ENCODE results near the gene WDFY3.
A peak's percentile ranks its signal among the peaks of the same experiment; 100 is the strongest.
"Not testable (repeated sequence)": the region's sequence is repeated elsewhere in the genome, so short reads cannot be mapped to it uniquely, and the experiment has no call there.

WDFY3 gene

DNA sequence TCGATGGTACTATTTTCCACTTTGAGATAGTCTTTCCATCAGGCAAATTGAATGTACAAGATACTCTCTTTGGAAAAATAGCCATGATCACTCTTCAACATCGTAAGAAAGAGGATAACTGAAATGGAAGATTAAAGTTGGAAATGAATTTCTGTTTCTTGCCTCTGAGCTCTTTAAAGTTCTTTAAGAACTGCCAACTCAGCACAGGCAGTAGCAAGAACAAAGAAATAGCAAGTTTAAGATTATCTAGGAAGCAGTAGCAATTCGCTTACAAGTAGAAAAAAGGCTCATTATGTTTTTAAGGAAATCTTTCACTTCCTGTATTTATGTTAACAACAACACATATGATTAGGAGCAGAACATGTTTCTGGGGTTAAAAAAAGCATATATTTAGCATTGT, 255.9 kb downstream of the WDFY3 start:
- peak in 2 of 4 experiments; percentile 29 to 57 for DNase-seq

DNA sequence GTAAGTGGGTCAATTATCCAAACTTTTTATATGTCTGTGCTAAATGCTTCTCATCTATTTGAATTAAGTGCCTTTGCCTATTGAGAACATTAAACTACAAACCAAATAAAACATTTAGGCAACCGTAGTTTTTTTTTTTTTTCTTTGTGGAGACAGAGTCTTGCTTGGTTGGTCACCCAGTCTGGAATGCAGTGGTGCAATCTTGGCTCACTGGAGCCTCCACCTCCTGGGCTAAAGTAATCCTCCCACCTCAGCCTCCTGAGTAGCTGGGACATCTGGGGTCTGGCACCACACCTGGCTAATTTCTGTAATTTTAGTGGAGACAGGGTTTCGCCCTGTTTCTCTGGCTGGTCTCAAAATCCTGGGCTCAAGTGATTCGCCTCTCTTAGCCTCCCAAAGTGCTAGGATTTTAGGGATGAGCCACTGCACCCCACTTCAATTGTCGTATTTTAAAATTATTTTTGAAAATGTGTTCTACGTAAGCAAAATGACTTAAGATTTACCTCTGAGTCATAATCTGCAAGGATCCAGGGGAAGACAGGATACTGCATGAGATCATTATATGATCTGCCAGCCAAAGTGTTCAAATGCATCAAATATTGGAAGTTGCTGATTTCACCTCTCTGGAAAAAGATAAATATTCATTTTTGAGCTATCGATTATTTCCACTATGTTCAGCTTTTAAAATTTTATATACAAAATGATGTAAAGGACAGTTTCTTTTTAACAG, 257.9 kb downstream of the WDFY3 start:
- DNase-seq, result no peak

DNA sequence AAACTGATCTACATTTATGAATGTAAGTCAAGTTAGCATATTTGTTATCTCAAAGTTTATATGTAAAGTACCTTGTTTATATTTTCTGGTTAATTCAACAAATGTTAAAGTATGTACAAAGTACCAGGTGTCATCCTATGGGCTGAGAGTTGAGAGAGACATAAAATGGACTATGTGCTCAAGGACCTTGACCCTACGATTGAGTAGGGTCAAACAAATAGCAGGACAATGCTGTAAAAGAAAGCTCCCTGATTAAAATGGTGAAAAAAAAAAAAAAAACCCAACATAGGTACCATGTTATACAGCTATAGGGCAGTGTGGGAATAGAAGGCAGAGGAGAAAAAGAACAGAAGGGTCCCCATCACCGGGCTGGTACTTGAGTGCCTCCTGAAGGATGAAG, 260.2 kb downstream of the WDFY3 start:
- DNase-seq, result no peak

DNA sequence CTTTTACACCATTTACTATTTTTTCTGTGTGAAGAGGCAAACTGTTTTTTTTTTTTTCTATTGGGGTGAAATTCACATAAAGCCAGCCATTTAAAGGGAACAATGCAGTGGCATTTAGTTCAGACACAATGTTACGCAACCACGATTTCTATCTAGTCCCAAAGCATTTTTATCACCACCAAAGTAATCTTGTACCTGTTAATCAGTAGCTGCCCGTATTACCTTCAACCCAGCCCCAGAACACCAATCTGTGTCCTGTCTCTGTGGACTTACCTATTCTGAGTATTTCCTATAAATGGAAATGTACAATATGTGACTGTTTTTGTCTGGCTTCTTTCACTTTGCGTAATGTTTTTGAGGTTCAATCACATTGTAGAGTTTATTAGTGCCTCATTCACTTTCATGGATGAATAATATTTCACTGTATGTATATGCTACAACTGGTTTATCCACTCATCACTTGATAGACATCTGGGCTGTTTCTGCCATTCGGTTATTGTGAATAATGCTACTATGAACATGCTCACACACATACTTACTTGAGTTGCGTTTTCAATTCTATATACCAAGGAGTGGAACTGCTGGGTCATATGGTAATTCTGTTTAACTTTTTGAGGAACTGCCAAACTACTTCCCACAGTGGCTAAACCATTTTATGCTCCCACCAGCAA, 267.4 kb downstream of the WDFY3 start:
- DNase-seq, result peak in 2 of 4 experiments; percentile 31 to 32

DNA sequence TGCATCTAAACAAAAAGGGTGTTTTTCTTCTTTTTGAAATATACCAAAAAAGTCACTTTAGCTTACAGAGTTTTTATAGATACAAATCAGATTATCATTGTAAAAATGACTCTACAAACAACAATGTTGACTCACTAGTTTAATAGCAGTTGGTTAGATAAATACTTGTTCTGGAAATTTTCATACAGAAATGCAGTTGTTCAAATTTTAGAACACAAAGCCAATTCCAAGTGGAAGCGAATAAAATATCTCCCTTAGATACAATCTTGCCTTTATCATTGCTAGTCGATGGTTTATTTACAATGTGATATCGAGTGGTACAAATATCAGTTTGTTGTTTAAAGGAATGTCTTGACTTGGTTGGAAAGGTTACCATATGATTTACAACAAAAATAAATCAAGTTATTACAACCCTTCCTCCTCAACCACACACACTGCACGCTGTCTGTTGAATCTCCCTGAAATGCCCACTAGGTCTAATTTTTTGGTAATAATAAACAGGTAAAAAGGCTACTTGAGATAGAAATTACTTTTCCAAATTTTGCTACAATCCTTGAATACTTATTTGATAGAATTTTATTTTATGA, 268.8 kb downstream of the WDFY3 start:
- no peak for DNase-seq

DNA sequence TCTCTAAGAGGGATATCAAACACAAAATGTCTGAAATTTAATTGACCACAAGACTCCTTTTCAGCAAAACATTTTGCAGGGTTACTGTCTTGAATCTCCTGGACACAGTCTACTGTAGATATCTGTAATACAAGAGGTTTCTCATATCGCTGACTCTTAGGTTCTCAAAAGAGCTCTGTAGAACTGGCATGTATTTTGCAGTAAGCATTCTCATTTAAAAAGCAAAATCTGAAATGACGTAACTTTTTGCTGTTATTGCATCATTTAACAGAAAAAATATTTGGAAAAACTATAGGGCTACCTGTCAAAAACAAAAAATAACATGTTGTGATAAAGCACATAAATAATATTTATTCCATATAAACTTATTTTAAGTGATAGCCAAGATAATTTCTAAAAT, 269.3 kb downstream of the WDFY3 start:
- DNase-seq, result peak in 1 of 4 experiments; percentile 17

DNA sequence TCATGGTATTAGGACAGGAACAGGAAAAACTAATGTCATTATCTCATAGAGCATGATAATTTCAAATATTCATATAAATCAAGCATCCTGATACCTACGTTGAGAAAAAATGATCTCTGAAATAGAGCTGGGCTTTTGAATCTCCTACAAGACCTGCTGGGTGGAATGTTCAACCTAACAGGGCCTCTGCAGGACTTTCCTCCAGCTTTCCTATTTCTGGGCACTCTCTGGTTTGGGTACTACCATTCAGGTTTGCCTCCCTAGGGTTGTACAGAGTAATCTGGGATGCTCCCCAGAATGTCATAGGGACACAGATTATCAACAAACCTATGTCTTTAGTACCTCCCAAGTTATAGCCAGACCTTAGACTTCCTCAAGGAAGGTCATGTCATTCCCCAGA, 274.7 kb downstream of the WDFY3 start:
- DNase-seq, result no peak

DNA sequence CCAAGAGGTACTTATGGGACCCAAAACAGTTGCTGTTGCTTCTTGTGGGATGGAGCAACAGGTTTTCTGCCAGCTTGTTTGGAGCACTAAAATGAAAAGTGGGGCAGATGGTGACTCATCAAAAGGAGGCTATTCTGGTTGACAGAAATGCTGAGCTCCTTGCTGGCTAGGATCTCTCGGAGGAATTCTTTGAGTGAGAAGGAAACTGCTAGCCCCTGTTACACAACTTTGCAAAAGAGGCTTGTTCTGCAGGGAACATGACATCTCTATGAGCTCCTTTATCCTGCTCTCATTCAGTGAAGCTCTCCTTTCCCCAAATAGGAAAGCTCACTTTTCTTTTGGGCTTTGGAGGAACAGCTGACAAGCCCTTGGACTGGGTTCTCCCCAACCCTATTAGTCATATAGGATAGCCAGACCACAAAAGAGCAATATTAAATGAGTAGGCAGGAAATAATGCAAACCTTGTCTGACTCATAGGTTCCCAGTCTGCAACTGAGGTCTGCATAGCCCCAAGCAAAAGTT, 275.3 kb downstream of the WDFY3 start:
- peak; percentile 43 to 78 (median 60) for DNase-seq

DNA sequence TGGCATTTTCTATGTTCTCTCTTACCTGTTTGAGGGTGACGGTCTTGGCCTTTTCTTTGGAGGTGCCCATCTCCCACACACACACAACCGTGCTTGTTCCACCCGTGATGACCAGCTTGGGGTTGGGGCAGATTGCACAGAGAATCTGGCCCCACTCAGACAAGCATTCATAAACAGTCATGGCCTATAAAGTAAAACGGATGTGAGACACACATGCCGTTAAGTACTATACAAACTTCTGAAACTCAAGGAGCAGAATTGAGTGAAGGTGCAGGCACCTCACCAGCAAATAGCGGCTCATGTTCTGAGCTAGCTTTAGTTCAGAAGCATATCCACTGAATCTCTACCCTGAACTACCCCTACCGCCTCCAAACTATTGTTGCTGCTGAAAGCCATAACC, 276.0 kb downstream of the WDFY3 start:
- DNase-seq, result no peak

DNA sequence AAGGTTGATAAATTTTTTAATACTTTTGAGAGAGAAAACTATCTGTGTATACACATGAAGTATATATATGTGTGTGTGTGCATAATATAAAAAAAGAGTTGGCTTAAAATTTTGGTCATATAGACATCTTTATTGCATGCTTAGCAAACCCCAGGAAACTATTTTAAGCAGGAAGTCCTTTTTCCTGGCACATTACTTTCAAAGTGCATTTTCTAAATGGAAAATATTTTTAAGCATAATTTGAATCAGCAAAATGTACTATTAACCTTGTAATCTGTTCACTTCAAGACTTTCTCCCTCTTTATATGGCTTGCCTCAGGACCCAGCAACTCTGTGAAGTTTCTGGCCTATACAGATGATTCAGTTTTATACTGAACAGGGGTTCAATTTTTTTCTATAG, 277.3 kb downstream of the WDFY3 start:
- DNase-seq, result no peak

DNA sequence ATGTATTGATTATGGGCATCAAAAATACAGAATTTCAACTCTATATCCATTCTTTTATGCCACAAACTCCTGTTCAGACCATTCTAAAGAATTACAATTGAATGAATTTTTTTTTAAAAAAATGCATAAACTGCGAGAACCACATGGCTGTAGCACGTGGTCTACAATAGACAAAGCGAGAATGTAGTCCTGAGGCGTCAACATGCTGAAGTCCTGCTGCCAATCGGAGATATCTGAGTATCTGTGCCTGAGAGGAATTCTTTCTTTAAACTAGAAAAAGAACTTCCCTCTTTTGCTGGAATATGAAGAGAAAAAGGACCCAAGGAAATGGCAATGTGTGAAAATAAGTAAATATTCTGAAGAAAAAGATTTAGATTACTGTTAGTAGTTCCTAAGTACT, 277.9 kb downstream of the WDFY3 start:
- DNase-seq, result no peak

DNA sequence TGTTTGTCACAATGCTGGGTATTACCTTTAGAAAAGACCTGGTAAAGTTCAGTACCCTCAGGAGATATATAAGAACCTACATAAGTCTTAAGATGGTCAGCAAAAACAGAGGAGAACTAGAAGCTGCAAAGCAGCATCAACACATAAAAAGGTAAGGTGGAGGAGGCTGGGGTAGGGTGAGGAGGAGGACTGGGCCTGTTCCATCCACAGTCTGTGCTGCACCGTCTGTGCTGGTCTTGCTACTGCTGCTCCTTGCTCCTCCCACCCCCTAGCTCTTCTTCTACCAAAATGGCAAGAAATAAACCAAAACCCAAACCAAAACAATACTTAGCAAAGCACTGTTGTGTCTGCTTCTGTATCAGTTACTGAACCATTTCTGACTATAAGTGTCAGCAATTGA, 281.4 kb downstream of the WDFY3 start:
- DNase-seq, result no peak

DNA sequence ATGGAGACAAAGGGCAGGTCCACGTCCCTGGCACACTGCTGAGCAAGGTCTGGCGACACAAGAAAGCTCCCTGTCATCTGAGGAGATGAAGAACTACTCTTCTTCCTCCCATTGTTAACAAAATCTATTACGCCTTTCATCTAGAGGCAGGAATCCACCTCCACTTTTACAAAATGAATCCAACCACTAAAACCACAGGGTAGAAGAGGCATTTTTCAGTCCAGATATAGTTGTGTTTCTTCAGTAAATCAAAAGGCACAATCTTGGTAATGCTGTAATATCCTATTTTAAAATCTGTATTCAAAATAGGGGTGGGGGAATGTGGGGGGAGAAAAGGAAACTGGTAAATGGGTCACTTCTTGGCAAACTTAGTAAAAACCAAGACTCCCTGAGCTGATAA, 282.1 kb downstream of the WDFY3 start:
- DNase-seq, result no peak

DNA sequence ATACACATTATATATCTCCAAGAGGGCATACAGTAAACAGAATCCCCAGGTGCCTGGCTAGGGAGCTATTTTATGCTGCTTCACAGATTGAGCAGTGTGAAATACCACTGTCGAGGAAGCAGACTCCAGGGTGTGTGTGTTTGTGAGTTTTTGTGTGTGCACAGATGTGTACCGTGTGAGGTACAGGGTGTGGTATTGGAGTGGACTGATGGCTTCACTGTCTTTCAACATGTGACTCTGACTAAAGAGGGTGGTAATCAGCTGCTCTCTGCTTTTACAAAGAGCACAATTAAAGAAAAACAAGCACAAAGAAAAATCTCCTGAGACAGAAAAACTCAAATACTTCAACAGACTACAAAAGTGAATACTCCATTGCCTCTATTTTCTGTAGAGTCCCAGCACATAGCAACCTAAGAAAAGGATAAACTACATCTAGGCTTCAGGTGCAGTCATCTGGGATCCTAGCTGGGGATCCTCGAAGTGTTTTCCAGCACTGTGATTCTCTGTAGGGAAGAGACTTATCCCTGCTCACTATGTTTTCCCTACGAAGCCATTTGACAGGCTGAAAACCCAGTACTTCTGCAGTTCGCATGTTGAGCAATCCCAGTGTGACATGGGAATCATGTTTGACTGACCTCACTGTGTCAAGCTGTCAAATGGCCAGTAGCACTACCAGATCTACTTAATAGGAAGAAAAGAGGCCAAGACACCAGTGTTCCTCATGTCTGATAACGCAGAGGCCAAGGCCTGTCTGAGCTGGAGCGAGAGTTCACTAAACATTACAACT, 283.2 kb downstream of the WDFY3 start:
- peak; percentile 75 to 86 (median 82) for DNase-seq

DNA sequence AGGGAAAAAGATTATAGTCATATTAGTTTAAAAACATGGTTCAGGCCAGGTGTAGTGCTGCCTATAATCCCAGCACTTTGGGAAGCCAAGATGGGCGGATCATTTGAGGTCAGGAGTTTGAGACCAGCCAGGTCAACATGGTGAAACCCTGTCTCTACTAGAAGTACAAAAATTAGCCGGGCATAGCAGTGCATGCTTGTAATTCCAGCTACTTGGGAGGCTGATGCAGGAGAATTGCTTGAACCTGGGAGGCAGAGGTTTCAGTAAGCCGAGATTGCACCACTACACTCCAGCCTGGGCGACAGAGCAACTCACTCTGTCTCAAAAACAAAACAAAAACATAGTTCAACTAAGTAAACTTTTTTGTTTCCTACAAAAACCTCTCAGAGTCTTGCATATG, 283.8 kb downstream of the WDFY3 start:
- DNase-seq, result not testable (repeated sequence)

DNA sequence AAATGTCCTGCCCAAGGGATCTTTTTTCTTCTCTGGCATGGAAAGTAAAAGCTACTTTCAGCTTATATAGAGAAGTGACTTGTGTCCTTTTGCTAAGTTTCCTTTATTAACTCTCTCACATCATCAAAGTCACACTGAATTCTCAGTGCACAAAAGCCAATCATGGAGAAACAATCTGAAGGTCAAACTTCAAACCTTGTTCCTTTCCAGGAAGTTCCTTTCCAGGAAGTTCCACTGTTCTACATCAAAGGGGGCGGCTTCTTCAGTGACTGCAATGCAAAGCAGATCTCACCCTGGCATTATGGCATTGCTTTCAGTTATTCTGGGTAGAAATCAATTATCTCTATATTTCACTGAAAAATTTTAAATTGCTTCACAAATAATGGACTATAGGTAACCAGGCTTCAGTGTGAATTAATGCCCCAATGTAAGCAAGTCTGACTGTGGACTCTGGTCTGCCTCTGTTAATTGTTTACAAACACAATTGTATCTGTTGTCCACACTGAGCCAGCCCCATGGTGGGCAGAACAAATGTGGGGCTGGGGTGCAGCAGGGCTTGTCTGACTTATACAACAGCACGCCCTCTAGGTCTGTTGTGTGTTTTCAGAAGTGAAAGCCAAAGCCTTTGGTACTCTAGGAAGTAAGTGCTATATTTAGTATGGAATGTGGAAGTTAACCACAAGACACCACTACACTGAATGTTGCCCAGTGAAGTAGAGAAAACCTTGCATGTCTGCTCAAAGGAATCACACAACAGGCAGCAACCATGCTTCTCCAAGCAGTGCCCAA, 284.8 kb downstream of the WDFY3 start:
- peak; percentile 61 to 87 (median 74) for DNase-seq

DNA sequence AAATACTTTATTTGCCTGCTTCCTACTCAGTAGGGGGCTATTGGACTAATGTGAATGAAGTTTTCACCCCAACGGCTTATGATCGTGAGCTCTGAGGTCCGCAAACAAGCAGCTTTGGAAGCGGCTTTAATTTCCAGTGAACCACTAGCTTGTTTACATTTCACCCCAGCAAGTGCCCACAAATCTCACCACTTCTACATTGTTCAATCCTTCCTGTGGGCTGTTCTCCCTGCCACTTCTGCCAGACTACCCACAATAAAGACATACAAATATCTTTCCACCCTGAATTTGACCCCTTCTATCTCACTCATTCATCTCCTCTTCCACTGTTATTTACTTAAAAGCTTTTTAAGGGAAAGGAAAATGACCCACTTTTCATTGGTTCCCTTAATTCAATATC, 285.5 kb downstream of the WDFY3 start:
- DNase-seq, result no peak

DNA sequence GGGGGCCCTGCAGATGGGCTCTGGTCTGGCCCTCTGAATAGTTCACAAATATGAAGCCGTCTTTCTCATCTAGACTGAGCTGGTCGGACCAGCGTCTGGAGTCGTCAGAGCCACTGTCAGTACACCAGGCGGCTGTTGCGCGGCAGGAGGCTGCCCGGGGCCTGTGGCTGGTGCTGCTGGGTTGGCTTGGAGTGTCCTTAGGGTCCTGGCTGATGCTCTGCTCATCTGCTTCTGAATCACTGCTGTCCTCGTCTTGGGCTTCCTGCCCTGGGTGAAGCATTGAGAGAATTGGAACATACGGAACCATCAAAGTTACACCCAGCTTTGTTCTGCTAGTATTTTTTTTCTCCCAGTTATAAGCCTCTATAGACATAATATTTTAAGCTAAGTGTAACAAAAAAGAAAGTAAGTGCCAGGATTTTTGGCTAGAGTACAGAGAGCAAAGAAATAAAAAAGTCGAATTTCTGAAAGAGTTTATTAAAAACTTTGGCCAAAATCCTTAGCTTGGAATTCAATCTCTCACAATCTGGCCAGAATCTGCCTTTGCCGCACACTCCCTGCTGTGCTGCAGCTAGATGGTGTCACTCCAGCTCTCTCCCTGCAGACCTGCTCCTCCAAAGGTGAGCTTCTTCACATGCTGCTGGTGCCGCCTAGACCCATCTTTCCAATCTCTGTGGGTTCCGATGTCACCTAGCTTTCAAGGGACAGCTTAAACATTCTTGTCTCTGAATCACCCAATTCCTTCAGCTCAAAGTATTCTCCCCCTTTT, 287.3 kb downstream of the WDFY3 start:
- no peak for DNase-seq

DNA sequence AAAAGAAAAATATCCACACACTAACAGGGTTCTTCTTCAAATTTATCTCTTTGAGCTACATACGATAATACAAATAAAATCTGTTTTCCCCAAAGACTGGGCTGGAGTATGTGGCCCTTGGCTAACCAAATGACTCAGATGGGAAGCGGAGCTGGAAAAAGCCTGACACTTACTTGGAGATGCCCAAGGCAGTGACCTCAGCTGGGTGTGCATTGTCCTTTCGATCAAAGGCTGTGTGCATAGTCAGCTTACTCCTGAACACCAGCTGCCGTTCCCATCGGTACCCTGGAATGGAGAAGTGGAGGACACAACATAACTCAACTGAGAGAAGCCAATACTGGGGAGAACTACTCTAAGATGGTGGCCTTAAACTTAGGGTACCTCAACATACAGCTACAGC, 288.5 kb downstream of the WDFY3 start:
- DNase-seq, result no peak

DNA sequence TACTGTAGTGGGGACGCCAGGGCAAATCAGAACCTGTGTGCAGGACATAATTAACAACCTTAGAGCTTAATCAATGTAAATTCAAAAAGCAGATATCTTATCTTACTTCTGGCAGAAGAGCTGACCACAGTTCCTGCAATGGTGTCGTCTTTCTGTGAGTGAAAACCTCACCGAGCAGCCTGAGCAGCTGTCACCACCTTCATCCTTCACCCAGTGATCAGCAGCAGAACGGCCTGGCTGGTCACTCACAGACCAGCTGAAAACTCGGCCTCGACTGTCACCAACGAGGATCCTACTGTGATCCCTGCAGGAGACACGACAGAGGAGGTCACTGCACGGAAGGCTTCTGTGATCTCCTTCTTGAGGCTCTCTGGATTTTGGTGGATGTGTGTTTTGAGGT, 289.4 kb downstream of the WDFY3 start:
- DNase-seq, result no peak

DNA sequence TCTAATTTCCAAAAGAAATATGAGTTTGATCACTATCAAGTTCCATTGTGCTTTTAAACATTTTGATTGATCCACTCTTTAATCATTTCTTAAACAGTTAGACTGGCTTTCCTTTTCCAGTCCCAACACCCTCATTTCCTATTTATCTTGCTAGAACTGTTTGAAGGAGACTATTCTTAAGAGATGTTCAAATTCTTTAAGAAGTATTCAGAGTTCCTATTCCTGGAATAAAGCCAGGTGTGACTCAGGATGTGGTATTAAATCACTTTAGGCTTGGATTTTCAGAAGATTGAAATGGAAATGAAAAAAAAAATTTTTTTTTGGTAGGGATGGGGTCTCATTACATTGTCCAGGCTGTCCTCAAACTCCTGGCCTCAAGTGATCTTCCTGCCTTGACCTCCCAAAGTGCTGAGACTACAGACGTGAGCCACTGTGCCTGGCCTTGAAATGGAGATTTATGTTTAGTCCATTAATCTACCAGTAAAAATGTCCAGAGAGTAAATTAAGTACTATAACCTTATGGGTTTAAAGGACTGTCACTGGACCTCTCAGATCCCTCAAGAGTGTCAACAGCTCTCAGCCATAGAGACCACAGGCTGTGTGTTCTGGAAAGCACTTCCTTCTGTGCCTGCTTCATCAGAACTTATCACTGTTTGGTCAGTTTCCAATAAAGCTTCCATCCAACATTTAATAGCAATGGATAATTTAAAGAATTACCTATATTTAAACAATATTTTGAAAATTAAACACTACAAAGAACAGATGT, 292.8 kb downstream of the WDFY3 start:
- DNase-seq, result no peak

All from suppressor macrophage (primary cell).